GM23338 (cell line): ENCODE results near the gene FRY.

Experiments
- EZH2 ChIP-seq: fragments of 200-600 bp; sonication (generic); IDR thresholded peaks from one replicate; pipeline ENCODE4 v1.8.0; 2017; ENCODE audit warnings: antibody characterized with exemption, mild to moderate bottlenecking, low read depth; ENCODE audit not compliant: unreplicated experiment
- TF ChIP-seq, protein P1 (sequence below): IDR thresholded peaks from 2 replicates; pipeline ENCODE4 v1.6.1; 2016; ENCODE audit warnings: antibody characterized with exemption
- TF ChIP-seq, protein P2 (sequence below), 2 experiments: fragments of 200-600 bp in 1 of 2; sonication (generic) in 1 of 2; conservative IDR thresholded peaks; 2 replicates each; pipeline versions ENCODE4 v1.5.1 to v1.6.1; 2016 to 2017; ENCODE audit warnings: antibody characterized with exemption in 2 of 2, low read depth in 2 of 2, mild to moderate bottlenecking in 2 of 2, moderate library complexity in 1 of 2
- TF ChIP-seq, protein P3 (sequence below): IDR thresholded peaks from one replicate; pipeline ENCODE4 v1.6.1; 2018; ENCODE audit warnings: antibody characterized with exemption; ENCODE audit not compliant: unreplicated experiment

DNA sequence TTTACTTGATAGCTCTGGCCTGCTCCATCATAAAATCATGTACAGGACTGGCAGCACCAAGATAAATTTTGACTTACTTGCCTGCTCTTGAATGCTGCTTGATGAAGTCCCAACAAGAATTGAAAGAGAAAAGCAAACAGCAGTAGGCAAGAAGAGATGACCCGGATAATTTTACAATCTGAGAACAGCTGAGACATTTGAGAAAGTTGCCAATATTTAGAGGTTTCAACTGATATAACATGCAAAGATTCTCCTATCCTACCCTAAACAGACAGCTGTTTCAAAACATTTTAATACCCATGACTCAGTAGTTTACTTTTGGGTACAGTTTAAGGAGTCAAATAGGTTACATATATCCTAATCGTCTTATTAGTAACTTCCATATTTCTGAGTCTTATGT, 5.9 kb downstream of the FRY start:
- TF ChIP-seq, protein P1, sequence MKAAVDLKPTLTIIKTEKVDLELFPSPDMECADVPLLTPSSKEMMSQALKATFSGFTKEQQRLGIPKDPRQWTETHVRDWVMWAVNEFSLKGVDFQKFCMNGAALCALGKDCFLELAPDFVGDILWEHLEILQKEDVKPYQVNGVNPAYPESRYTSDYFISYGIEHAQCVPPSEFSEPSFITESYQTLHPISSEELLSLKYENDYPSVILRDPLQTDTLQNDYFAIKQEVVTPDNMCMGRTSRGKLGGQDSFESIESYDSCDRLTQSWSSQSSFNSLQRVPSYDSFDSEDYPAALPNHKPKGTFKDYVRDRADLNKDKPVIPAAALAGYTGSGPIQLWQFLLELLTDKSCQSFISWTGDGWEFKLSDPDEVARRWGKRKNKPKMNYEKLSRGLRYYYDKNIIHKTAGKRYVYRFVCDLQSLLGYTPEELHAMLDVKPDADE, result no peak
- TF ChIP-seq, protein P2, sequence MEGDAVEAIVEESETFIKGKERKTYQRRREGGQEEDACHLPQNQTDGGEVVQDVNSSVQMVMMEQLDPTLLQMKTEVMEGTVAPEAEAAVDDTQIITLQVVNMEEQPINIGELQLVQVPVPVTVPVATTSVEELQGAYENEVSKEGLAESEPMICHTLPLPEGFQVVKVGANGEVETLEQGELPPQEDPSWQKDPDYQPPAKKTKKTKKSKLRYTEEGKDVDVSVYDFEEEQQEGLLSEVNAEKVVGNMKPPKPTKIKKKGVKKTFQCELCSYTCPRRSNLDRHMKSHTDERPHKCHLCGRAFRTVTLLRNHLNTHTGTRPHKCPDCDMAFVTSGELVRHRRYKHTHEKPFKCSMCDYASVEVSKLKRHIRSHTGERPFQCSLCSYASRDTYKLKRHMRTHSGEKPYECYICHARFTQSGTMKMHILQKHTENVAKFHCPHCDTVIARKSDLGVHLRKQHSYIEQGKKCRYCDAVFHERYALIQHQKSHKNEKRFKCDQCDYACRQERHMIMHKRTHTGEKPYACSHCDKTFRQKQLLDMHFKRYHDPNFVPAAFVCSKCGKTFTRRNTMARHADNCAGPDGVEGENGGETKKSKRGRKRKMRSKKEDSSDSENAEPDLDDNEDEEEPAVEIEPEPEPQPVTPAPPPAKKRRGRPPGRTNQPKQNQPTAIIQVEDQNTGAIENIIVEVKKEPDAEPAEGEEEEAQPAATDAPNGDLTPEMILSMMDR (conservative IDR thresholded peaks at IDR 0.05; ENCODE audit: low read depth in 2 of 2), result no peak
- TF ChIP-seq, protein P3, sequence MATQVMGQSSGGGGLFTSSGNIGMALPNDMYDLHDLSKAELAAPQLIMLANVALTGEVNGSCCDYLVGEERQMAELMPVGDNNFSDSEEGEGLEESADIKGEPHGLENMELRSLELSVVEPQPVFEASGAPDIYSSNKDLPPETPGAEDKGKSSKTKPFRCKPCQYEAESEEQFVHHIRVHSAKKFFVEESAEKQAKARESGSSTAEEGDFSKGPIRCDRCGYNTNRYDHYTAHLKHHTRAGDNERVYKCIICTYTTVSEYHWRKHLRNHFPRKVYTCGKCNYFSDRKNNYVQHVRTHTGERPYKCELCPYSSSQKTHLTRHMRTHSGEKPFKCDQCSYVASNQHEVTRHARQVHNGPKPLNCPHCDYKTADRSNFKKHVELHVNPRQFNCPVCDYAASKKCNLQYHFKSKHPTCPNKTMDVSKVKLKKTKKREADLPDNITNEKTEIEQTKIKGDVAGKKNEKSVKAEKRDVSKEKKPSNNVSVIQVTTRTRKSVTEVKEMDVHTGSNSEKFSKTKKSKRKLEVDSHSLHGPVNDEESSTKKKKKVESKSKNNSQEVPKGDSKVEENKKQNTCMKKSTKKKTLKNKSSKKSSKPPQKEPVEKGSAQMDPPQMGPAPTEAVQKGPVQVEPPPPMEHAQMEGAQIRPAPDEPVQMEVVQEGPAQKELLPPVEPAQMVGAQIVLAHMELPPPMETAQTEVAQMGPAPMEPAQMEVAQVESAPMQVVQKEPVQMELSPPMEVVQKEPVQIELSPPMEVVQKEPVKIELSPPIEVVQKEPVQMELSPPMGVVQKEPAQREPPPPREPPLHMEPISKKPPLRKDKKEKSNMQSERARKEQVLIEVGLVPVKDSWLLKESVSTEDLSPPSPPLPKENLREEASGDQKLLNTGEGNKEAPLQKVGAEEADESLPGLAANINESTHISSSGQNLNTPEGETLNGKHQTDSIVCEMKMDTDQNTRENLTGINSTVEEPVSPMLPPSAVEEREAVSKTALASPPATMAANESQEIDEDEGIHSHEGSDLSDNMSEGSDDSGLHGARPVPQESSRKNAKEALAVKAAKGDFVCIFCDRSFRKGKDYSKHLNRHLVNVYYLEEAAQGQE, result no peak
- no peak for TF ChIP-seq EZH2
